SIG-M5 (cell line): ENCODE data around the gene KLHDC9.
"Not testable (repeated sequence)": the region's sequence is repeated elsewhere in the genome, so short reads cannot be mapped to it uniquely, and the experiment has no call there.

Source experiments
- DNase-seq: peaks from one replicate; lab custom pipeline; 2025; lab: John Stamatoyannopoulos, UW

Gene KLHDC9

GRCh38 chr1:161098210-161099068 lies at the start of gene KLHDC9:
Gene KLHDC9, plus strand, starts transcription at chr1:161098361. Its CDS starts 175 bp downstream, at chr1:161098536.
- DNase-seq = no peak

- DNase-seq = no peak
Measured at GRCh38 chr1:161048949-161049722, 49.0 kb upstream of the KLHDC9 start.

- no peak for DNase-seq
Measured at GRCh38 chr1:161051219-161051618, 46.9 kb upstream of the KLHDC9 start.

GRCh38 chr1:161052899-161053298 lies 45.3 kb upstream of the KLHDC9 start:
- no peak for DNase-seq

- no peak for DNase-seq
Measured at GRCh38 chr1:161054232-161054631, 43.9 kb upstream of the KLHDC9 start.

GRCh38 chr1:161054805-161055204 lies 43.4 kb upstream of the KLHDC9 start:
- no peak for DNase-seq

GRCh38 chr1:161059293-161059692 lies 38.9 kb upstream of the KLHDC9 start:
- DNase-seq = no peak

GRCh38 chr1:161061419-161061818 lies 36.7 kb upstream of the KLHDC9 start:
- no peak for DNase-seq

- not testable (repeated sequence) for DNase-seq
Measured at GRCh38 chr1:161063936-161064335, 34.2 kb upstream of the KLHDC9 start.

- not testable (repeated sequence) for DNase-seq
Measured at GRCh38 chr1:161065681-161066080, 32.5 kb upstream of the KLHDC9 start.

GRCh38 chr1:161066694-161067093 lies 31.5 kb upstream of the KLHDC9 start:
- no peak for DNase-seq

- DNase-seq = peak; percentile 87
Measured at GRCh38 chr1:161068306-161069234, 29.6 kb upstream of the KLHDC9 start.

- no peak for DNase-seq
Measured at GRCh38 chr1:161069241-161069640, 28.9 kb upstream of the KLHDC9 start.

- peak; percentile 88 for DNase-seq
Measured at GRCh38 chr1:161069731-161070270, 28.4 kb upstream of the KLHDC9 start, which contains the start of gene ARHGAP30. Gene ARHGAP30, minus strand, starts transcription at chr1:161069891. Its CDS starts 267 bp downstream, at chr1:161069624.

GRCh38 chr1:161070761-161071160 lies 27.4 kb upstream of the KLHDC9 start:
- no peak for DNase-seq

GRCh38 chr1:161071886-161072371 lies 26.2 kb upstream of the KLHDC9 start:
- DNase-seq = no peak

GRCh38 chr1:161072751-161073449 lies 25.3 kb upstream of the KLHDC9 start:
- DNase-seq = no peak

- no peak for DNase-seq
Measured at GRCh38 chr1:161073474-161074121, 24.6 kb upstream of the KLHDC9 start.

- DNase-seq = no peak
Measured at GRCh38 chr1:161074676-161075368, 23.3 kb upstream of the KLHDC9 start.

GRCh38 chr1:161076410-161076809 lies 21.8 kb upstream of the KLHDC9 start:
- DNase-seq = no peak
